Testis (tissue), 3 donors: ENCODE measurements around the gene CALR3. TPM values are rescaled to one million over a fixed set of nuclear protein-coding genes. Genes with fewer than 3 reads are reported as not detected.

ENCODE experiments used
- DNase-seq: peaks from one replicate; pipeline ENCODE4 v3.0.0-alpha.2; 2019
- H3K27ac ChIP-seq, 2 donors: fragments of 200-600 bp; sonication (generic); one replicate each; pipeline ENCODE4 v1.5.1; 2019
- H3K27me3 ChIP-seq: fragments of 200-600 bp; sonication (generic); one replicate; pipeline ENCODE4 v1.5.1; 2019
- H3K36me3 ChIP-seq: fragments of 200-600 bp; sonication (generic); one replicate; pipeline ENCODE4 v1.5.1; 2017; ENCODE audit warnings: low read depth; ENCODE audit errors: missing control alignments
- H3K4me1 ChIP-seq: fragments of 200-600 bp; sonication (generic); one replicate; pipeline ENCODE4 v1.5.1; 2019
- H3K4me3 ChIP-seq, 2 donors: fragments of 200-600 bp; sonication (generic); one replicate each; pipeline ENCODE4 v1.5.1; 2017 to 2019
- H3K9me3 ChIP-seq: fragments of 200-600 bp; sonication (generic); one replicate; pipeline ENCODE4 v1.5.1; 2017
- CTCF ChIP-seq, 3 experiments: fragments of 450-650 bp in 2 of 3; fragments of 200-600 bp in 1 of 3; sonication (generic) in 1 of 3; IDR thresholded peaks; one replicate each; pipeline ENCODE4 v1.5.1; 2016 to 2019; ENCODE audit warnings: antibody characterized with exemption in 3 of 3, mild to moderate bottlenecking in 2 of 3, moderate library complexity in 1 of 3
- POLR2A ChIP-seq: fragments of 450-650 bp; IDR thresholded peaks from one replicate; pipeline ENCODE4 v1.6.1; 2017; ENCODE audit warnings: antibody characterized with exemption, mild to moderate bottlenecking, moderate library complexity
- WGBS, 2 donors: methylation state at CpG; one replicate each; pipeline ENCODE4 v1.1.5; 2018; 5-methylcytosine and 5-hydroxymethylcytosine counted together
- intact Hi-C: fragments of 100-400 bp; cut with DNase I; formaldehyde crosslinking; loops from one replicate; pipeline ENCODE4 v1.15.1; 2023; ENCODE audit warnings: low total_unique reads
- polyA plus RNA-seq: library from polyadenylated mRNA; stranded (reverse); fragments of 350-450 nt; fragmentation: Illumina TruSeq; extraction: RNeasy Lipid Tissue Mini Kit (QIAGEN cat#74804); gene quantifications from one replicate; pipeline ENCODE4 v1.2.3, GENCODE V29; 2014; ENCODE audit warnings: low read depth, low replicate concordance; ENCODE audit not compliant: insufficient read depth
- total RNA-seq, 2 donors: library from RNA; depleted of rRNA; stranded (reverse); fragments of >200 nt; gene quantifications; one replicate each; pipeline ENCODE4 v1.2.3, GENCODE V29; 2016

Gene CALR3
- total and polyA plus RNA-seq, 3 donors from 2014 or later: 40.6 to 102 (median 75.7) TPM

GRCh38 chr19:16520986-16521624 is 25.1 kb upstream of the CALR3 start:
- Histone ChIP-seq H3K36me3 (no peaks in the 10 kb centered on the region), H3K27me3 (no peaks in the 10 kb centered on the region), H3K9me3 (no peaks in the 10 kb centered on the region), H3K4me1 (peaks cover 5% of the 10 kb centered on the region), H3K27ac (no peak overlapping the region), H3K4me3 (no peak overlapping the region)
- WGBS, 2 donors: 84 to 94% methylated on average over 8 to 18 of the region's 18 CpGs
- no peak for DNase-seq
- no peak for TF ChIP-seq POLR2A
- TF ChIP-seq CTCF (IDR thresholded peaks at IDR 0.05): no peak
- intact Hi-C loops: no loop called here

- no peak for DNase-seq
- no peaks in the 10 kb centered on the region for H3K27me3 ChIP-seq
- no peak overlapping the region for H3K4me3 ChIP-seq
- no peaks in the 10 kb centered on the region for H3K9me3 ChIP-seq
- intact Hi-C loops: no loop called here
- no peak overlapping the region for H3K27ac ChIP-seq
- TF ChIP-seq POLR2A (no peak), CTCF (IDR thresholded peaks at IDR 0.05) (no peak)
- peaks cover 5% of the 10 kb centered on the region for H3K4me1 ChIP-seq
- 63 to 76% methylated on average over 30 to 45 of the region's 45 CpGs for WGBS, 2 donors
- H3K36me3 ChIP-seq: no peaks in the 10 kb centered on the region
Observed at GRCh38 chr19:16520074-16520973, 24.4 kb upstream of the CALR3 start.

- no peak overlapping the region for H3K4me3 ChIP-seq
- H3K36me3 ChIP-seq: no peaks in the 10 kb centered on the region
- no peak overlapping the region for H3K27ac ChIP-seq
- WGBS, 2 donors: 91 to 92% methylated on average over 24 of the region's 24 CpGs
- intact Hi-C loops: no loop called here
- no peaks in the 10 kb centered on the region for H3K27me3 ChIP-seq
- peaks cover 5% of the 10 kb centered on the region for H3K4me1 ChIP-seq
- no peak for DNase-seq
- no peaks in the 10 kb centered on the region for H3K9me3 ChIP-seq
- TF ChIP-seq CTCF (IDR thresholded peaks at IDR 0.05) (no peak), POLR2A (no peak)
Observed at GRCh38 chr19:16519230-16519687, 23.3 kb upstream of the CALR3 start.

DNA sequence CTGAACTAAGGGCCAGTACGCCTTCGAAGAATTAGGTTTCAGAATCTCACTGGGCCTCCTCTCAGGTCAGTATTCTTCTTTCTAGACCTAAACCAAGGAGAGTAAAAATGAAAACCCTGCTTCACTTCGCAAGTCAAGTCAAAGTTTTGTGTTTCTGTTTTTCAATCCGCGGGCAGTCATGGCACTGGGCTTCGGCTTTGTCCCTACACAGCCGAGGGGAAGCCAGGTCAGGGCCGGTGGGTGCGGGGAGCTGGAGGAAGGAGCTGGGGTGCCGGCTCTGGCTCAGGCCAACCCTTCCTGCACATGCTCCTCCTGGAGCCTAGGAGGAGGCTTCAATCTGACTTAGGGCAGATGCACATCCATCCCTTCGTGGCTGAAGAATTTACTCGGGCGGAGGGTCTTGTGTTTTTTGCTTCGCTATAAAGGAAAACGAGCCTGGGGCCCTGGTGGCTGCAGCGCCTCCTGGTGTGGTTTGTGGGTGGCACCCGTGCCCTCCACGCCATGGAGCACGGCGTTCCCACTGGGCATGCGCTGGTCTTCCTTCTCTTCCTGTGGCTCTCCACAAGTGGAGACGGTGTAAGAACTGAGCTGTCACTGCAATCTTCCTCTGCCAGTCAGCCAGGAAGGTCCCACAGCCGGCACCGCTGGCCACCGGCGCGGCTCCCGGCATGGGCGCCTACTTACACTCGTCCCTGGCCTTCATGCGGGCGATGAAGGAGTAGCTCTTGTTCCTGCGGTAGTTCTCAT is 22.7 kb upstream of the CALR3 start:
- DNase-seq: no peak
- Histone ChIP-seq H3K4me1 (peaks cover 5% of the 10 kb centered on the region), H3K9me3 (no peaks in the 10 kb centered on the region), H3K36me3 (no peaks in the 10 kb centered on the region), H3K27me3 (no peaks in the 10 kb centered on the region), H3K27ac (no peak overlapping the region), H3K4me3 (no peak overlapping the region)
- TF ChIP-seq POLR2A: no peak
- TF ChIP-seq CTCF (IDR thresholded peaks at IDR 0.05): no peak
- WGBS, 2 donors: 90 to 91% methylated on average over 30 to 33 of the region's 33 CpGs
- intact Hi-C loops: no loop called here
